Activated T-cell treated with anti-CD3 and anti-CD28 coated beads, Interleukin-2, amount 50 U/mL, for 72 hours (primary cell): ENCODE data around the gene TEN1. TPM values are rescaled to one million over a fixed set of nuclear protein-coding genes. Genes with fewer than 3 reads are reported as not detected.
"Not testable (repeated sequence)": the region's sequence is repeated elsewhere in the genome, so short reads cannot be mapped to it uniquely, and the experiment has no call there.

Experiments
- ATAC-seq, 2 donors: fragments of 150-1000 bp; cut with Tn5 transposase; replicated peaks in 1 of 2; 2 replicates each; pipeline ENCODE4 v1.10.0; 2021; ENCODE audit warnings: moderate library complexity in 2 of 2, mild to moderate bottlenecking in 1 of 2
- DNase-seq, 2 donors: peaks; one replicate each; pipeline ENCODE4 v3.0.0; 2021 to 2022; ENCODE audit warnings: mixed read lengths in 1 of 2
- H3K27ac Mint-ChIP-seq: one replicate; pipeline ENCODE4 v1.8.0; 2022; ENCODE audit warnings: mild to moderate bottlenecking, moderate library complexity, mixed read lengths
- H3K27me3 Mint-ChIP-seq: one replicate; pipeline ENCODE4 v1.8.0; 2022; ENCODE audit warnings: low read depth, mixed read lengths
- H3K36me3 Mint-ChIP-seq, 2 donors: one replicate each; pipeline ENCODE4 v1.8.0; 2022; ENCODE audit warnings: mixed read lengths in 2 of 2, mild to moderate bottlenecking in 1 of 2; ENCODE audit not compliant: insufficient read depth in 2 of 2
- H3K4me1 Mint-ChIP-seq: one replicate; pipeline ENCODE4 v1.8.0; 2022; ENCODE audit warnings: low read depth, mixed read lengths
- H3K4me3 Mint-ChIP-seq, 2 donors: one replicate each; pipeline ENCODE4 v1.8.0; 2022; ENCODE audit warnings: mild to moderate bottlenecking in 2 of 2, mixed read lengths in 2 of 2, moderate library complexity in 2 of 2
- H3K9me3 Mint-ChIP-seq, 2 donors: one replicate each; pipeline ENCODE4 v1.8.0; 2022; ENCODE audit warnings: mixed read lengths in 2 of 2
- total RNA-seq, 2 donors: library from RNA; stranded (reverse); gene quantifications; one replicate each; pipeline ENCODE4 v1.2.3, GENCODE V29; 2022

Gene TEN1
- total RNA-seq, 2 donors from 2014 or later: 18.2 to 21.8 TPM

- no peak overlapping the region for H3K4me3 Mint-ChIP-seq
- no peaks in the 10 kb centered on the region for H3K27me3 Mint-ChIP-seq
- peaks cover 20% of the 10 kb centered on the region for H3K4me1 Mint-ChIP-seq
- DNase-seq (no peak), ATAC-seq (no peak)
- no peak overlapping the region for H3K27ac Mint-ChIP-seq
- no peaks in the 10 kb centered on the region for H3K36me3 Mint-ChIP-seq
- no peaks in the 10 kb centered on the region for H3K9me3 Mint-ChIP-seq
Observed at GRCh38 chr17:76032780-76033108, 53.7 kb downstream of the TEN1 start.

- H3K27me3 Mint-ChIP-seq: no peaks in the 10 kb centered on the region
- no peak for DNase-seq
- H3K4me3 Mint-ChIP-seq: no peak overlapping the region
- H3K36me3 Mint-ChIP-seq: peaks cover 0 to 1% of the 10 kb centered on the region in 2 donors
- H3K27ac Mint-ChIP-seq: no peak overlapping the region
- no peaks in the 10 kb centered on the region for H3K9me3 Mint-ChIP-seq
- no peak for ATAC-seq
- H3K4me1 Mint-ChIP-seq: peaks cover 20% of the 10 kb centered on the region
Observed at GRCh38 chr17:76033139-76033538, 54.1 kb downstream of the TEN1 start.

GRCh38 chr17:76034428-76035350, 55.6 kb downstream of the TEN1 start:
- no peak for DNase-seq
- ATAC-seq: no peak
- Mint-ChIP-seq H3K27ac (peak overlapping the region; percentile 52), H3K9me3 (no peaks in the 10 kb centered on the region), H3K27me3 (no peaks in the 10 kb centered on the region), H3K4me1 (peaks cover 12% of the 10 kb centered on the region), H3K36me3 (peaks cover 0 to 3% of the 10 kb centered on the region in 2 donors), H3K4me3 (no peak overlapping the region)

GRCh38 chr17:76036497-76037261, 57.6 kb downstream of the TEN1 start:
- DNase-seq (no peak), ATAC-seq (no peak)
- H3K4me1 Mint-ChIP-seq: peaks cover 8% of the 10 kb centered on the region
- H3K36me3 Mint-ChIP-seq: peaks cover 3 to 8% of the 10 kb centered on the region in 2 donors
- no peak overlapping the region for H3K27ac Mint-ChIP-seq
- no peaks in the 10 kb centered on the region for H3K27me3 Mint-ChIP-seq
- no peaks in the 10 kb centered on the region for H3K9me3 Mint-ChIP-seq
- no peak overlapping the region for H3K4me3 Mint-ChIP-seq

- H3K9me3 Mint-ChIP-seq: no peaks in the 10 kb centered on the region
- ATAC-seq (no peak), DNase-seq (no peak)
- peak overlapping the region; percentile 8 for H3K27ac Mint-ChIP-seq
- peaks cover 8% of the 10 kb centered on the region for H3K4me1 Mint-ChIP-seq
- H3K27me3 Mint-ChIP-seq: no peaks in the 10 kb centered on the region
- H3K4me3 Mint-ChIP-seq: no peak overlapping the region
- H3K36me3 Mint-ChIP-seq: peaks cover 6 to 8% of the 10 kb centered on the region in 2 donors
Observed at GRCh38 chr17:76038050-76038449, 59.0 kb downstream of the TEN1 start.

- ATAC-seq: no peak
- Mint-ChIP-seq H3K27ac (no peak overlapping the region), H3K4me1 (peaks cover 8% of the 10 kb centered on the region), H3K36me3 (peaks cover 8 to 15% of the 10 kb centered on the region in 2 donors), H3K9me3 (no peaks in the 10 kb centered on the region), H3K27me3 (no peaks in the 10 kb centered on the region), H3K4me3 (no peak overlapping the region)
- no peak for DNase-seq
Observed at GRCh38 chr17:76039121-76039520, 60.1 kb downstream of the TEN1 start.

GRCh38 chr17:76040376-76040775, 61.3 kb downstream of the TEN1 start:
- Mint-ChIP-seq H3K27me3 (no peaks in the 10 kb centered on the region), H3K9me3 (no peaks in the 10 kb centered on the region), H3K27ac (no peak overlapping the region), H3K36me3 (peaks cover 8 to 23% of the 10 kb centered on the region in 2 donors), H3K4me1 (peaks cover under 1% of the 10 kb centered on the region), H3K4me3 (no peak overlapping the region)
- DNase-seq (no peak), ATAC-seq (no peak)

GRCh38 chr17:76042868-76043267, 63.8 kb downstream of the TEN1 start:
- H3K27ac Mint-ChIP-seq, H3K9me3 Mint-ChIP-seq, DNase-seq, H3K27me3 Mint-ChIP-seq, H3K4me1 Mint-ChIP-seq, ATAC-seq, H3K4me3 Mint-ChIP-seq: not testable (repeated sequence)
- H3K36me3 Mint-ChIP-seq: peaks cover 9 to 33% of the 10 kb centered on the region in 2 donors

- H3K4me1 Mint-ChIP-seq, H3K4me3 Mint-ChIP-seq, H3K9me3 Mint-ChIP-seq, DNase-seq, H3K27me3 Mint-ChIP-seq, ATAC-seq, H3K27ac Mint-ChIP-seq: not testable (repeated sequence)
- H3K36me3 Mint-ChIP-seq: peaks cover 11 to 46% of the 10 kb centered on the region in 2 donors
Observed at GRCh38 chr17:76044475-76045007, 65.5 kb downstream of the TEN1 start.

- ATAC-seq (no peak), DNase-seq (no peak)
- H3K27ac Mint-ChIP-seq: no peak overlapping the region
- peaks cover 14 to 53% of the 10 kb centered on the region in 2 donors for H3K36me3 Mint-ChIP-seq
- H3K9me3 Mint-ChIP-seq: no peaks in the 10 kb centered on the region
- no peak overlapping the region for H3K4me3 Mint-ChIP-seq
- H3K4me1 Mint-ChIP-seq: peaks cover 15% of the 10 kb centered on the region
- no peaks in the 10 kb centered on the region for H3K27me3 Mint-ChIP-seq
Observed at GRCh38 chr17:76046064-76046463, 67.0 kb downstream of the TEN1 start.

GRCh38 chr17:76048025-76048605, 69.1 kb downstream of the TEN1 start:
- no peak overlapping the region for H3K27ac Mint-ChIP-seq
- peaks cover 21% of the 10 kb centered on the region for H3K4me1 Mint-ChIP-seq

GRCh38 chr17:76048711-76049110, 69.7 kb downstream of the TEN1 start:
- DNase-seq (no peak), ATAC-seq (no peak)
- Mint-ChIP-seq H3K4me3 (no peak overlapping the region), H3K27ac (peak overlapping the region; percentile 50), H3K27me3 (no peaks in the 10 kb centered on the region), H3K4me1 (peaks cover 27% of the 10 kb centered on the region), H3K9me3 (no peaks in the 10 kb centered on the region), H3K36me3 (peaks cover 14 to 52% of the 10 kb centered on the region in 2 donors)

More at GRCh38 chr17:76048025-76048605, 69.1 kb downstream of the TEN1 start:
- no peaks in the 10 kb centered on the region for H3K27me3 Mint-ChIP-seq
- no peak for DNase-seq
- no peak for ATAC-seq
- H3K36me3 Mint-ChIP-seq: peaks cover 11 to 53% of the 10 kb centered on the region in 2 donors
- H3K9me3 Mint-ChIP-seq: no peaks in the 10 kb centered on the region
- H3K4me3 Mint-ChIP-seq: no peak overlapping the region

GRCh38 chr17:76049239-76049638, 70.2 kb downstream of the TEN1 start:
- ATAC-seq: no peak
- no peak for DNase-seq
- Mint-ChIP-seq H3K27ac (peak overlapping the region; percentile 18), H3K4me1 (peaks cover 32% of the 10 kb centered on the region), H3K9me3 (no peaks in the 10 kb centered on the region), H3K36me3 (peaks cover 16 to 48% of the 10 kb centered on the region in 2 donors), H3K4me3 (no peak overlapping the region), H3K27me3 (no peaks in the 10 kb centered on the region)
